ENCODE data around the gene PPP1R3A. TPM values are rescaled to one million over a fixed set of nuclear protein-coding genes. Genes with fewer than 3 reads are reported as not detected.

Gene PPP1R3A
- total and polyA plus RNA-seq, 2 donors (not counting 1 experiment from before 2014, with no cell fraction given), result not detected

DNA sequence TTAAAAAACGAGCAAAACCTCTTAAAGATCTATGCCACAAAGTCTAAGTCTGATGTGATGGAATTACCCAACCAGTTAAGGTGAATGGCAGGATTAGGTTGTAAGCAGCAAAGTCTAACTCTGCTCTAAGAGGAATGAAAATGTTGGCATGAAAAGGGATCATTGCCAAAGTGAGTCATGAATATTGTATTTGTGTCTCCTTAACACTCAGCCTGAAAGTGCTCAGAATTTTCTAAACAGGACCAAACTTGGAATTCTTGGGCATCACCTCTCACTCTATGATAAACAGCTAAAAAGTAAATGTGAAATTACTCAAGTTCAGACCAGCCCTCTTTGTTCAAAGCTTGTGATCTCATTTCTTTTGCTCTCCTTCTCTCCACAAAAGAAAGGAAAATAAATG lies 27.0 kb downstream of the PPP1R3A start:
- DNase-seq (ENCODE audit: low read depth in 2 of 2), result peak; percentile 67 to 90
- Histone ChIP-seq H2AFZ (ENCODE audit: low read length) (no peak overlapping the region), H3K9me3 (ENCODE audit: control insufficient read depth, insufficient read depth, low read depth, low read length) (no peaks in the 10 kb centered on the region), H3K4me3 (replicated peaks in 1 of 4; ENCODE audit: control extremely low read depth in 1 of 4, insufficient read depth in 1 of 4, low read depth in 3 of 4, low read length in 4 of 4) (no peak overlapping the region), H3K36me3 (ENCODE audit: control insufficient read depth, insufficient read depth, low read length) (no peaks in the 10 kb centered on the region), H3K79me2 (ENCODE audit: control insufficient read depth, insufficient read depth, low read length) (no peaks in the 10 kb centered on the region), H3K27me3 (ENCODE audit: control insufficient read depth, insufficient read depth, low read length) (no peaks in the 10 kb centered on the region), H3K27ac (ENCODE audit: insufficient read depth, low read length) (no peak overlapping the region), H3K4me2 (ENCODE audit: extremely low read depth, insufficient read depth, low read length) (no peak overlapping the region), H3K4me1 (ENCODE audit: control insufficient read depth, extremely low read depth, insufficient read depth, low read length) (no peaks in the 10 kb centered on the region), H4K20me1 (ENCODE audit: control insufficient read depth, extremely low read depth, insufficient read depth, low read length) (no peaks in the 10 kb centered on the region), H3K9ac (ENCODE audit: insufficient read depth, low read length) (no peak overlapping the region)
- TF ChIP-seq EZH2 (IDR thresholded peaks at IDR 0.05; ENCODE audit: low read length, missing control alignments), result no peak
- TF ChIP-seq, protein P1, sequence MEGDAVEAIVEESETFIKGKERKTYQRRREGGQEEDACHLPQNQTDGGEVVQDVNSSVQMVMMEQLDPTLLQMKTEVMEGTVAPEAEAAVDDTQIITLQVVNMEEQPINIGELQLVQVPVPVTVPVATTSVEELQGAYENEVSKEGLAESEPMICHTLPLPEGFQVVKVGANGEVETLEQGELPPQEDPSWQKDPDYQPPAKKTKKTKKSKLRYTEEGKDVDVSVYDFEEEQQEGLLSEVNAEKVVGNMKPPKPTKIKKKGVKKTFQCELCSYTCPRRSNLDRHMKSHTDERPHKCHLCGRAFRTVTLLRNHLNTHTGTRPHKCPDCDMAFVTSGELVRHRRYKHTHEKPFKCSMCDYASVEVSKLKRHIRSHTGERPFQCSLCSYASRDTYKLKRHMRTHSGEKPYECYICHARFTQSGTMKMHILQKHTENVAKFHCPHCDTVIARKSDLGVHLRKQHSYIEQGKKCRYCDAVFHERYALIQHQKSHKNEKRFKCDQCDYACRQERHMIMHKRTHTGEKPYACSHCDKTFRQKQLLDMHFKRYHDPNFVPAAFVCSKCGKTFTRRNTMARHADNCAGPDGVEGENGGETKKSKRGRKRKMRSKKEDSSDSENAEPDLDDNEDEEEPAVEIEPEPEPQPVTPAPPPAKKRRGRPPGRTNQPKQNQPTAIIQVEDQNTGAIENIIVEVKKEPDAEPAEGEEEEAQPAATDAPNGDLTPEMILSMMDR (conservative IDR thresholded peaks at IDR 0.05 in 1 of 2, IDR thresholded peaks at IDR 0.05 in 1 of 2; ENCODE audit: low read depth in 1 of 2, low read length in 2 of 2), result no peak

DNA sequence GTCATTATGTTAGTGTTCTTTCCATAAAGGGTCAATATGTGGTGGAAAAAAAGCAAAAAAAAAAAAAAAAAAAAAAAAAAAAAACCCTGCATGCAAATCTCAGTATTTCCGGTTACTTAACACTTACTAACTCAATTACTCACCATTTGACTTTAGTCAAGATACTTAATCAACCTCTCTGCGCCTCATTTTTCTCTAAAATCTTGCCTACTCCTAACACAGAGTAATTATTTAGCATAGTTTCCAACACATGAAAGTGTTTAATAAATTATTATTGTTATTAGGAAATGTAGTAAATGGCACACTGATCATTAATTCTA lies 27.8 kb downstream of the PPP1R3A start:
- Histone ChIP-seq H3K36me3 (ENCODE audit: control insufficient read depth, insufficient read depth, low read length) (no peaks in the 10 kb centered on the region), H3K9ac (ENCODE audit: insufficient read depth, low read length) (no peak overlapping the region), H3K27ac (ENCODE audit: insufficient read depth, low read length) (no peak overlapping the region), H3K4me1 (ENCODE audit: control insufficient read depth, extremely low read depth, insufficient read depth, low read length) (no peaks in the 10 kb centered on the region), H3K4me3 (replicated peaks in 1 of 4; ENCODE audit: control extremely low read depth in 1 of 4, insufficient read depth in 1 of 4, low read depth in 3 of 4, low read length in 4 of 4) (no peak overlapping the region), H3K4me2 (ENCODE audit: extremely low read depth, insufficient read depth, low read length) (no peak overlapping the region), H3K27me3 (ENCODE audit: control insufficient read depth, insufficient read depth, low read length) (no peaks in the 10 kb centered on the region), H3K79me2 (ENCODE audit: control insufficient read depth, insufficient read depth, low read length) (no peaks in the 10 kb centered on the region), H4K20me1 (ENCODE audit: control insufficient read depth, extremely low read depth, insufficient read depth, low read length) (no peaks in the 10 kb centered on the region), H2AFZ (ENCODE audit: low read length) (no peak overlapping the region), H3K9me3 (ENCODE audit: control insufficient read depth, insufficient read depth, low read depth, low read length) (no peaks in the 10 kb centered on the region)
- no peak for DNase-seq (ENCODE audit: low read depth in 2 of 2)
- no peak for TF ChIP-seq EZH2 (IDR thresholded peaks at IDR 0.05; ENCODE audit: low read length, missing control alignments)
- TF ChIP-seq, protein P1 (conservative IDR thresholded peaks at IDR 0.05 in 1 of 2, IDR thresholded peaks at IDR 0.05 in 1 of 2; ENCODE audit: low read depth in 1 of 2, low read length in 2 of 2), result no peak

DNA sequence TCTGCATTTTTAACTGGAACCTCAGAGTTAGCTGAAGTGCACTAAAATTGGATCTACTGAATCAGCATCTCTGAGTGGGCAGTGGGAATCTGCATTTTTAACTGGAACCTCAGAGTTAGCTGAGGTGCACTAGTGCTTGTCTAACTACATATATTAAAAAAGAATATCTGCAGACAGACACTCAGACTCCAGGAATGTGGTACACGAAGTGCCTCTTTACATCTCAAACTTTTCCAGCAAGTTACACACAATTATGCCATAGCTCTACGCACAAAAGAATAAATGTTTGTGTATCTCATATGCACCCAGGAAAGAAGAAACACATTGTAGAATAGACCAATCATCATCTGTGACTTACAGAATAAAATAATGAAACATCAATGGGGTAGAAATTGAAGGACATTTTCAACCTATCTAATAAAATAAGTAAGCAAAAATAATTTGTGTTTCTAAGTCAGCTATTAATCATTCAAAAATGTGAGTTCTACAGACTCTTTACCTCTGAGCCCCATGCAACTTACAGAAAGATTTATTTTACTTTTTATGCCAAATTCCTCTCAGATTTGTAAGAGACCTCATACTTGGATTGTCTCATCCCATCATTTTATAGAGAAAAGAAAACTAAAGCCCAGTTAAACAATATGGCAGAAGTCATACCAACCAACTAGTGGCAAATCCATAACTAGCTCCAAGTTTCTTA lies 28.3 kb downstream of the PPP1R3A start:
- TF ChIP-seq, protein P1 (conservative IDR thresholded peaks at IDR 0.05 in 1 of 2, IDR thresholded peaks at IDR 0.05 in 1 of 2; ENCODE audit: low read depth in 1 of 2, low read length in 2 of 2), result no peak
- TF ChIP-seq EZH2 (IDR thresholded peaks at IDR 0.05; ENCODE audit: low read length, missing control alignments), result no peak
- Histone ChIP-seq H3K27ac (ENCODE audit: insufficient read depth, low read length) (no peak overlapping the region), H3K27me3 (ENCODE audit: control insufficient read depth, insufficient read depth, low read length) (no peaks in the 10 kb centered on the region), H3K4me1 (ENCODE audit: control insufficient read depth, extremely low read depth, insufficient read depth, low read length) (no peaks in the 10 kb centered on the region), H3K9me3 (ENCODE audit: control insufficient read depth, insufficient read depth, low read depth, low read length) (no peaks in the 10 kb centered on the region), H3K79me2 (ENCODE audit: control insufficient read depth, insufficient read depth, low read length) (no peaks in the 10 kb centered on the region), H3K4me2 (ENCODE audit: extremely low read depth, insufficient read depth, low read length) (no peak overlapping the region), H3K36me3 (ENCODE audit: control insufficient read depth, insufficient read depth, low read length) (no peaks in the 10 kb centered on the region), H3K9ac (ENCODE audit: insufficient read depth, low read length) (no peak overlapping the region), H2AFZ (ENCODE audit: low read length) (no peak overlapping the region), H4K20me1 (ENCODE audit: control insufficient read depth, extremely low read depth, insufficient read depth, low read length) (no peaks in the 10 kb centered on the region), H3K4me3 (replicated peaks in 1 of 4; ENCODE audit: control extremely low read depth in 1 of 4, insufficient read depth in 1 of 4, low read depth in 3 of 4, low read length in 4 of 4) (no peak overlapping the region)
- peak; percentile 18 to 78 for DNase-seq (ENCODE audit: low read depth in 2 of 2)
